ENCODE results near the gene EPB41L2. TPM values are rescaled to one million over a fixed set of nuclear protein-coding genes. Genes with fewer than 3 reads are reported as not detected.

The EPB41L2 gene
- total RNA-seq, 1 donor: 47.4 TPM

DNA sequence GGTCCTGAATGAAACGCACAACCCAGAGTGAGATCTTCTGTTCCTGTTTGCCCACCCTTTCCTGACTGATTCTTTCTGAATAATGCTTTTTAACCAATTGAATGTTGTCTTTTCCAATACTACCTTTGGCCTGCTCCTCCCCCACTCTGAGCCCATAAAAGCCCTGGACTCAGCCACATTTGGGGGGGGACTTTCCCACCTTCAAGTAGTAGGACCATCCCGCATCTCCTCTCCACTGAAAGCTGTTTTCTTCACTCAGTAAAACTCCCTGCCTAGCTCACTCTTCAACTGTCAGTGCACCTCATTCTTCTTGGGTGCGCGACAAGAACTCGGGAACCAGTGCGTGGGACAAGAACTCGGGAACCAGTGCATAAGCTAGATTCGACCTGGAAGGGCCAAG lies 77.9 kb downstream of the EPB41L2 start:
- H3K27me3 ChIP-seq (ENCODE audit: insufficient read depth, low read length): no peaks in the 10 kb centered on the region
- peaks cover 42% of the 10 kb centered on the region for H3K79me2 ChIP-seq (ENCODE audit: insufficient read depth, low read length)
- no peak overlapping the region for H2AFZ ChIP-seq (ENCODE audit: low read length)
- TF ChIP-seq, protein P1, sequence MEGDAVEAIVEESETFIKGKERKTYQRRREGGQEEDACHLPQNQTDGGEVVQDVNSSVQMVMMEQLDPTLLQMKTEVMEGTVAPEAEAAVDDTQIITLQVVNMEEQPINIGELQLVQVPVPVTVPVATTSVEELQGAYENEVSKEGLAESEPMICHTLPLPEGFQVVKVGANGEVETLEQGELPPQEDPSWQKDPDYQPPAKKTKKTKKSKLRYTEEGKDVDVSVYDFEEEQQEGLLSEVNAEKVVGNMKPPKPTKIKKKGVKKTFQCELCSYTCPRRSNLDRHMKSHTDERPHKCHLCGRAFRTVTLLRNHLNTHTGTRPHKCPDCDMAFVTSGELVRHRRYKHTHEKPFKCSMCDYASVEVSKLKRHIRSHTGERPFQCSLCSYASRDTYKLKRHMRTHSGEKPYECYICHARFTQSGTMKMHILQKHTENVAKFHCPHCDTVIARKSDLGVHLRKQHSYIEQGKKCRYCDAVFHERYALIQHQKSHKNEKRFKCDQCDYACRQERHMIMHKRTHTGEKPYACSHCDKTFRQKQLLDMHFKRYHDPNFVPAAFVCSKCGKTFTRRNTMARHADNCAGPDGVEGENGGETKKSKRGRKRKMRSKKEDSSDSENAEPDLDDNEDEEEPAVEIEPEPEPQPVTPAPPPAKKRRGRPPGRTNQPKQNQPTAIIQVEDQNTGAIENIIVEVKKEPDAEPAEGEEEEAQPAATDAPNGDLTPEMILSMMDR (IDR thresholded peaks at IDR 0.05; ENCODE audit: extremely low read depth, low read depth, low read length): no peak
- H3K4me1 ChIP-seq (ENCODE audit: insufficient read depth, low read length): no peaks in the 10 kb centered on the region
- peaks cover 2% of the 10 kb centered on the region for H3K9me3 ChIP-seq (ENCODE audit: low read depth, low read length)
- no peaks in the 10 kb centered on the region for H3K36me3 ChIP-seq (ENCODE audit: insufficient read depth, low read length)
- no peak for DNase-seq (ENCODE audit: insufficient read length, low spot score, missing footprints)
- H3K4me3 ChIP-seq (ENCODE audit: insufficient read depth, low read length): no peak overlapping the region
- H3K27ac ChIP-seq (ENCODE audit: low read depth, low read length): no peak overlapping the region
- no peak overlapping the region for H3K4me2 ChIP-seq (ENCODE audit: insufficient read depth, low read length)
- no peaks in the 10 kb centered on the region for H4K20me1 ChIP-seq (ENCODE audit: insufficient read depth, low read length)

DNA sequence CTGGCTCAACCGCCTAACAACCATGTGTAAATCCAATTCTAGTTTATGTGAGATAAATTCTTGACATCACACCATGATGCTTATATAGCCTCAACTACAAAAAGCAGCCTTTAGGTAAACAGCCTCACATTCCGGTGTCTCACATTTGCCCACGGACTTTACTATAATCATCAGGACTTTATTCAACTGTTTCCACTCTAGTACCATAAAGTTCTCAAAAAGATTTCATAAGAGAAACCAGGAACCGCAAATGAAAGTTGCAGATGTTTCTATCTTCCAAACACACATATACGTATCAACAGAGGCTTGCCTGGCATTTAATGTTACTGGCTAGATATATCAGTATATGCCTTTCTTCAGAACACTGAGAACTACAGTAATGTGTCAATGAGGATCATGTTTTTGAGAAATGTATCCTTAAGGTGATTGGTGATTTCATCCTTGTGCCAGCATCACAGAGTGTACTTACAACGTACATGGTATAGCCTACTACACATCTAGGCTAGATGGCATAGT lies 80.0 kb downstream of the EPB41L2 start:
- Histone ChIP-seq H3K27ac (ENCODE audit: low read depth, low read length) (no peak overlapping the region), H3K9me3 (ENCODE audit: low read depth, low read length) (peaks cover 2% of the 10 kb centered on the region), H3K36me3 (ENCODE audit: insufficient read depth, low read length) (no peaks in the 10 kb centered on the region), H3K79me2 (ENCODE audit: insufficient read depth, low read length) (peaks cover 48% of the 10 kb centered on the region), H3K27me3 (ENCODE audit: insufficient read depth, low read length) (no peaks in the 10 kb centered on the region), H4K20me1 (ENCODE audit: insufficient read depth, low read length) (no peaks in the 10 kb centered on the region), H3K4me2 (ENCODE audit: insufficient read depth, low read length) (no peak overlapping the region), H3K4me3 (ENCODE audit: insufficient read depth, low read length) (no peak overlapping the region), H3K4me1 (ENCODE audit: insufficient read depth, low read length) (no peaks in the 10 kb centered on the region), H2AFZ (ENCODE audit: low read length) (no peak overlapping the region)
- no peak for DNase-seq (ENCODE audit: insufficient read length, low spot score, missing footprints)
- TF ChIP-seq, protein P1 (IDR thresholded peaks at IDR 0.05; ENCODE audit: extremely low read depth, low read depth, low read length): no peak

DNA sequence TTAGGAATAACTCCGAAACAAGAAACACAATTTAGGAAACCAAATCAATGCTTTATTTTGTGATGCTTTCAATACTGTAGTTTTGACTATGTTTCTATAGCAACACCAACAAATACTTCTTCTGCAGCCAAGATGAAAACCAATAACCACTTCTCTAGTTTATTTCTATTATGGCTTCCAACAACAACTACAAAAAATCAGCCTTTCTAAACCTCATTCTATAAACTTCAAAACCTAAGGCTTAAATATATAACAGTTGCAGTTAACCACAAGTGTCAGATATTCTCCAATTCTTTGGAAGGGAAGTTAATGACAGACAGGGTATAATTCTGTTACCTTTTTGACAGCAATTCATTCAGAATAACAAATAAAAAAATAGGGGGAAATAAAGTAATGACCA lies 80.9 kb downstream of the EPB41L2 start:
- Histone ChIP-seq H4K20me1 (ENCODE audit: insufficient read depth, low read length) (no peaks in the 10 kb centered on the region), H2AFZ (ENCODE audit: low read length) (no peak overlapping the region), H3K4me1 (ENCODE audit: insufficient read depth, low read length) (no peaks in the 10 kb centered on the region), H3K27ac (ENCODE audit: low read depth, low read length) (no peak overlapping the region), H3K27me3 (ENCODE audit: insufficient read depth, low read length) (no peaks in the 10 kb centered on the region), H3K9me3 (ENCODE audit: low read depth, low read length) (peaks cover 2% of the 10 kb centered on the region), H3K4me3 (ENCODE audit: insufficient read depth, low read length) (no peak overlapping the region), H3K36me3 (ENCODE audit: insufficient read depth, low read length) (no peaks in the 10 kb centered on the region), H3K79me2 (ENCODE audit: insufficient read depth, low read length) (peaks cover 47% of the 10 kb centered on the region), H3K4me2 (ENCODE audit: insufficient read depth, low read length) (no peak overlapping the region)
- DNase-seq (ENCODE audit: insufficient read length, low spot score, missing footprints): no peak
- TF ChIP-seq, protein P1 (IDR thresholded peaks at IDR 0.05; ENCODE audit: extremely low read depth, low read depth, low read length): no peak

DNA sequence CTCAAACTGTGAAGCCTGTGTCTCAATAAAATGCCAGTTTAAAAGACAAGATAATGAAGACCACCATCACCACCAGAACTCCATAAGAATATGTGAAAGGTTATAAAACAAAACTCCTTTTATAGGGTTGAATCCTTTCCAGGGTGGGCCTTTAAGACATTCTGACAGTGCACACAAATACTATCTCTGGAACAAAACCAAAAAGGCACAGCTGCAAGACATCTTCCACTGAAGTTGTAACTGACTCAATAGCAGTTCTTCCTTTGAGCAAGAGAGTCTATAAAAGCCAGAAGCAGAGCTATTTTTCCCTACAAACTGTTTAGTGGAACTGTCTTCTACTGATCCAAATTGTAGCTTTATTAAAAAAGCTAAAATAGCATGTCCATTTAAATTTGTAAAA lies 81.6 kb downstream of the EPB41L2 start:
- H3K4me3 ChIP-seq (ENCODE audit: insufficient read depth, low read length): no peak overlapping the region
- H2AFZ ChIP-seq (ENCODE audit: low read length): no peak overlapping the region
- H3K27ac ChIP-seq (ENCODE audit: low read depth, low read length): no peak overlapping the region
- H3K4me2 ChIP-seq (ENCODE audit: insufficient read depth, low read length): no peak overlapping the region
- no peaks in the 10 kb centered on the region for H3K4me1 ChIP-seq (ENCODE audit: insufficient read depth, low read length)
- TF ChIP-seq, protein P1 (IDR thresholded peaks at IDR 0.05; ENCODE audit: extremely low read depth, low read depth, low read length): no peak
- H3K27me3 ChIP-seq (ENCODE audit: insufficient read depth, low read length): no peaks in the 10 kb centered on the region
- H3K36me3 ChIP-seq (ENCODE audit: insufficient read depth, low read length): no peaks in the 10 kb centered on the region
- H3K9me3 ChIP-seq (ENCODE audit: low read depth, low read length): peaks cover 2% of the 10 kb centered on the region
- no peaks in the 10 kb centered on the region for H4K20me1 ChIP-seq (ENCODE audit: insufficient read depth, low read length)
- no peak for DNase-seq (ENCODE audit: insufficient read length, low spot score, missing footprints)
- peaks cover 44% of the 10 kb centered on the region for H3K79me2 ChIP-seq (ENCODE audit: insufficient read depth, low read length)

Data from osteoblast (primary cell).